Endothelial cell of umbilical vein (primary cell): ENCODE results near the gene TRAF3IP1. TPM values are rescaled to one million over a fixed set of nuclear protein-coding genes. Genes with fewer than 3 reads are reported as not detected.

Experiments
- BruUV-seq: library from RNA; stranded (reverse); fragments of 400-500 nt; replicated peaks from 2 replicates; lab custom pipeline; 2021; lab: Mats Ljungman, UMichigan
- CTCF ChIA-PET: fragments of 300-600, 350-600 bp; sonication (Branson Sonifier 250); formaldehyde crosslinking; loops from one replicate; lab custom pipeline; 2021; ENCODE audit warnings: antibody characterized with exemption, inconsistent platforms; lab: Charles Lee
- POLR2A ChIA-PET: fragments of 300-600, 350-600 bp; sonication (Branson Sonifier 250); formaldehyde crosslinking; loops from one replicate; lab custom pipeline; 2021; ENCODE audit warnings: antibody characterized with exemption, inconsistent platforms; lab: Charles Lee
- DNase-seq: peaks from one replicate; pipeline ENCODE4 v3.0.0-alpha.2; 2011; ENCODE audit warnings: low read depth, low spot score
- FAIRE-seq: peaks from 2 replicates; lab custom pipeline; 2011; peaks lifted over from hg19 to GRCh38; lab: Jason Lieb, UNC
- H2AFZ ChIP-seq: 2 replicates; pipeline ENCODE4 v1.6.0; 2012; ENCODE audit warnings: low read depth, low read length, control low read depth, inconsistent platforms
- H3K27ac ChIP-seq: 2 replicates; pipeline ENCODE4 v1.5.1; 2011; ENCODE audit warnings: low read depth, mild to moderate bottlenecking, control low read depth, low read length, moderate library complexity; ENCODE audit not compliant: insufficient read depth
- H3K27me3 ChIP-seq, 2 experiments: 2 replicates each; pipeline versions ENCODE4 v1.6.0 to v1.6.1; 2011; ENCODE audit warnings: low read length in 2 of 2, mixed read lengths in 1 of 2; ENCODE audit not compliant: control insufficient read depth in 2 of 2, insufficient read depth in 2 of 2
- H3K36me3 ChIP-seq, 2 experiments: 2 replicates in 1 of 2; 3 replicates in 1 of 2; pipeline ENCODE4 v1.5.1; 2011; ENCODE audit warnings: low read length in 2 of 2, mild to moderate bottlenecking in 1 of 2, moderate library complexity in 1 of 2; ENCODE audit not compliant: control insufficient read depth in 2 of 2, insufficient read depth in 2 of 2; ENCODE audit errors: extremely low read depth in 1 of 2
- H3K4me1 ChIP-seq: 3 replicates; pipeline ENCODE4 v1.5.1; 2011; ENCODE audit warnings: mild to moderate bottlenecking, low read length; ENCODE audit not compliant: control insufficient read depth, insufficient read depth; ENCODE audit errors: extremely low read depth
- H3K4me2 ChIP-seq: 2 replicates; pipeline ENCODE4 v1.6.1; 2011; ENCODE audit warnings: low read length, control low read depth, mixed read lengths; ENCODE audit not compliant: insufficient read depth
- H3K4me3 ChIP-seq, 3 experiments: fragments of 200-600 bp in 1 of 3; sonication (generic), shearing (Covaris generic) in 1 of 3; replicated peaks in 1 of 3; 2 replicates each; pipeline ENCODE4 v1.5.1; 2011 to 2016; ENCODE audit warnings: control low read depth in 3 of 3, low read length in 3 of 3, mild to moderate bottlenecking in 2 of 3, inconsistent platforms in 1 of 3, low read depth in 1 of 3, moderate library complexity in 1 of 3; ENCODE audit not compliant: insufficient read depth in 1 of 3
- H3K79me2 ChIP-seq: 2 replicates; pipeline ENCODE4 v1.6.0; 2012; ENCODE audit warnings: low read length, inconsistent platforms; ENCODE audit not compliant: control insufficient read depth, insufficient read depth
- H3K9ac ChIP-seq: replicated peaks from 2 replicates; pipeline ENCODE3; 2011; ENCODE audit warnings: low read length, control low read depth; ENCODE audit not compliant: insufficient read depth; ENCODE audit errors: extremely low read depth
- H3K9me1 ChIP-seq: replicated peaks from 3 replicates; pipeline ENCODE4 v1.6.0; 2011; ENCODE audit warnings: mild to moderate bottlenecking, low read length; ENCODE audit not compliant: control insufficient read depth, insufficient read depth; ENCODE audit errors: extremely low read depth
- H3K9me3 ChIP-seq: replicated peaks from 2 replicates; pipeline ENCODE4 v1.5.1; 2012; ENCODE audit warnings: low read length, inconsistent platforms; ENCODE audit not compliant: control insufficient read depth, insufficient read depth
- H4K20me1 ChIP-seq: replicated peaks from 2 replicates; pipeline ENCODE3; 2011; ENCODE audit warnings: mild to moderate bottlenecking, low read length; ENCODE audit not compliant: control insufficient read depth, insufficient read depth; ENCODE audit errors: extremely low read depth
- CTCF ChIP-seq, 2 donors: IDR thresholded peaks; 1 replicate in 1 of 2; 2 replicates in 1 of 2; pipeline ENCODE4 v1.5.1; 2011; ENCODE audit warnings: low read length in 2 of 2, mild to moderate bottlenecking in 2 of 2, moderate library complexity in 2 of 2, control low read depth in 1 of 2, inconsistent platforms in 1 of 2, low read depth in 1 of 2; ENCODE audit not compliant: insufficient read depth in 1 of 2; ENCODE audit errors: extremely low read depth in 1 of 2
- EZH2 ChIP-seq: IDR thresholded peaks from 2 replicates; pipeline ENCODE4 v1.6.1; 2012; ENCODE audit warnings: borderline replicate concordance, low read depth, mild to moderate bottlenecking, moderate library complexity, low read length, inconsistent platforms; ENCODE audit not compliant: severe bottlenecking
- FOS ChIP-seq: IDR thresholded peaks from 2 replicates; pipeline ENCODE4 v1.6.1; 2011; ENCODE audit warnings: mild to moderate bottlenecking, low read length, moderate library complexity, borderline replicate concordance; ENCODE audit not compliant: insufficient read depth
- GATA2 ChIP-seq: IDR thresholded peaks from 2 replicates; pipeline ENCODE4 v1.7.0; 2011; ENCODE audit warnings: low read depth, mild to moderate bottlenecking, moderate library complexity, mixed read lengths, low read length; ENCODE audit not compliant: insufficient read length, insufficient read depth
- JUN ChIP-seq: IDR thresholded peaks from 2 replicates; pipeline ENCODE4 v1.6.1; 2011; ENCODE audit warnings: borderline replicate concordance, low read depth; ENCODE audit not compliant: insufficient read length, insufficient read depth
- MAX ChIP-seq: IDR thresholded peaks from 2 replicates; pipeline ENCODE4 v1.6.1; 2011; ENCODE audit not compliant: insufficient read depth, insufficient read length
- MYC ChIP-seq: IDR thresholded peaks from one replicate; pipeline ENCODE4 v1.6.1; 2011; ENCODE audit warnings: mild to moderate bottlenecking, low read depth, low read length
- POLR2A ChIP-seq: IDR thresholded peaks from 2 replicates; pipeline ENCODE4 v1.6.1; 2012; ENCODE audit warnings: low read depth, mild to moderate bottlenecking, control low read depth, low read length
- POLR2AphosphoS5 ChIP-seq: IDR thresholded peaks from 2 replicates; pipeline ENCODE4 v1.6.1; 2012; ENCODE audit warnings: low read depth, mild to moderate bottlenecking, control low read depth, low read length, moderate library complexity; ENCODE audit not compliant: insufficient read depth
- dilution Hi-C: fragments of 300-500 bp; cut with MboI; formaldehyde crosslinking; loops from one replicate; pipeline ENCODE4 v1.15.0; 2019; ENCODE audit warnings: low sequenced_read_pairs; ENCODE audit not compliant: extremely low pct_ligation_motif_present
- intact Hi-C: fragments of 100-400 bp; cut with micrococcal nuclease; formaldehyde crosslinking; loops from one replicate; pipeline ENCODE4 v1.10.0; 2022
- polyA plus RNA-seq, 4 experiments: library from polyadenylated mRNA; depleted of rRNA in 3 of 4; stranded (reverse) in 3 of 4; unstranded in 1 of 4; fragments of >200 nt; gene quantifications; 2 replicates each; pipeline versions ENCODE4 v1.2.1 to v1.2.3, GENCODE V29; 2011 to 2012; ENCODE audit warnings: missing spikeins in 1 of 4
- total RNA-seq: library from RNA; stranded (reverse); gene quantifications from 2 replicates; pipeline ENCODE4 v1.2.3, GENCODE V29; 2021

TRAF3IP1 gene
- total and polyA plus RNA-seq, 2 donors (not counting 3 experiments of a cell fraction or from before 2014, with no cell fraction given) = 3.4 to 15.9 TPM

GRCh38 chr2:238314576-238314975 is 5.7 kb upstream of the TRAF3IP1 start:
- H3K36me3 ChIP-seq = no peaks in the 10 kb centered on the region
- no peak overlapping the region for H2AFZ ChIP-seq
- H3K9ac ChIP-seq = no peak overlapping the region
- H3K4me2 ChIP-seq = no peak overlapping the region
- FAIRE-seq (no peak), DNase-seq (no peak)
- POLR2A ChIA-PET = no interaction called here
- CTCF ChIA-PET = interaction anchor here (1.0 kb wide), 1 partner anchor 470 kb away, joined by 3 read pairs; no protein-coding TSS in a partner anchor
- intact Hi-C loops (no loop called here), dilution Hi-C loops (no loop called here)
- TF ChIP-seq POLR2A = no peak
- TF ChIP-seq MAX = no peak
- TF ChIP-seq POLR2AphosphoS5 = no peak
- TF ChIP-seq JUN = no peak
- TF ChIP-seq GATA2 = no peak
- TF ChIP-seq MYC = no peak
- TF ChIP-seq CTCF (IDR thresholded peaks at IDR 0.05; ENCODE audit: extremely low read depth in 1 of 2, insufficient read depth in 1 of 2, low read depth in 1 of 2, low read length in 2 of 2) = no peak
- no peak for TF ChIP-seq EZH2
- TF ChIP-seq FOS = no peak
- no peaks in the 10 kb centered on the region for H4K20me1 ChIP-seq
- H3K79me2 ChIP-seq = no peaks in the 10 kb centered on the region
- no peaks in the 10 kb centered on the region for H3K9me3 ChIP-seq
- H3K27me3 ChIP-seq = peaks cover 2 to 3% of the 10 kb centered on the region in 2 experiments
- H3K27ac ChIP-seq = no peak overlapping the region
- H3K4me1 ChIP-seq = no peaks in the 10 kb centered on the region
- H3K4me3 ChIP-seq = no peak overlapping the region
- BruUV-seq = no TSS peak
- H3K9me1 ChIP-seq = no peaks in the 10 kb centered on the region
